Right lobe of liver (tissue), 4 donors: Measurements from ENCODE around the gene MAML2.

Experiments
- POLR2A ChIP-seq: fragments of 450-650 bp; IDR thresholded peaks from one replicate; pipeline ENCODE4 v1.6.1; 2017; ENCODE audit warnings: antibody characterized with exemption, mild to moderate bottlenecking
- TF ChIP-seq, protein P1 (sequence below), 4 donors: fragments of 200-600 bp in 3 of 4; fragments of 450-650 bp in 1 of 4; IDR thresholded peaks; one replicate each; pipeline versions ENCODE4 v1.5.1 to v1.8.0; 2016 to 2022; ENCODE audit warnings: antibody characterized with exemption in 4 of 4, mild to moderate bottlenecking in 2 of 4
- donor health status: DM: no; HTN: no; CAD: no.
- donor health status: DM: no; HTN: no; CAD: no.
- donor health status: DM: no; HTN: yes; CAD: no.

GRCh38 chr11:96172604-96173003 lies 170.4 kb downstream of the MAML2 start:
- TF ChIP-seq, protein P1, sequence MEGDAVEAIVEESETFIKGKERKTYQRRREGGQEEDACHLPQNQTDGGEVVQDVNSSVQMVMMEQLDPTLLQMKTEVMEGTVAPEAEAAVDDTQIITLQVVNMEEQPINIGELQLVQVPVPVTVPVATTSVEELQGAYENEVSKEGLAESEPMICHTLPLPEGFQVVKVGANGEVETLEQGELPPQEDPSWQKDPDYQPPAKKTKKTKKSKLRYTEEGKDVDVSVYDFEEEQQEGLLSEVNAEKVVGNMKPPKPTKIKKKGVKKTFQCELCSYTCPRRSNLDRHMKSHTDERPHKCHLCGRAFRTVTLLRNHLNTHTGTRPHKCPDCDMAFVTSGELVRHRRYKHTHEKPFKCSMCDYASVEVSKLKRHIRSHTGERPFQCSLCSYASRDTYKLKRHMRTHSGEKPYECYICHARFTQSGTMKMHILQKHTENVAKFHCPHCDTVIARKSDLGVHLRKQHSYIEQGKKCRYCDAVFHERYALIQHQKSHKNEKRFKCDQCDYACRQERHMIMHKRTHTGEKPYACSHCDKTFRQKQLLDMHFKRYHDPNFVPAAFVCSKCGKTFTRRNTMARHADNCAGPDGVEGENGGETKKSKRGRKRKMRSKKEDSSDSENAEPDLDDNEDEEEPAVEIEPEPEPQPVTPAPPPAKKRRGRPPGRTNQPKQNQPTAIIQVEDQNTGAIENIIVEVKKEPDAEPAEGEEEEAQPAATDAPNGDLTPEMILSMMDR (IDR thresholded peaks at IDR 0.05) = no peak
- TF ChIP-seq POLR2A = no peak
